ENCODE results near the gene SPOCK2.

- TF ChIP-seq POLR2A (IDR thresholded peaks at IDR 0.05) (no peak), POLR2AphosphoS5 (IDR thresholded peaks at IDR 0.05) (no peak)
- TF ChIP-seq, protein P1, sequence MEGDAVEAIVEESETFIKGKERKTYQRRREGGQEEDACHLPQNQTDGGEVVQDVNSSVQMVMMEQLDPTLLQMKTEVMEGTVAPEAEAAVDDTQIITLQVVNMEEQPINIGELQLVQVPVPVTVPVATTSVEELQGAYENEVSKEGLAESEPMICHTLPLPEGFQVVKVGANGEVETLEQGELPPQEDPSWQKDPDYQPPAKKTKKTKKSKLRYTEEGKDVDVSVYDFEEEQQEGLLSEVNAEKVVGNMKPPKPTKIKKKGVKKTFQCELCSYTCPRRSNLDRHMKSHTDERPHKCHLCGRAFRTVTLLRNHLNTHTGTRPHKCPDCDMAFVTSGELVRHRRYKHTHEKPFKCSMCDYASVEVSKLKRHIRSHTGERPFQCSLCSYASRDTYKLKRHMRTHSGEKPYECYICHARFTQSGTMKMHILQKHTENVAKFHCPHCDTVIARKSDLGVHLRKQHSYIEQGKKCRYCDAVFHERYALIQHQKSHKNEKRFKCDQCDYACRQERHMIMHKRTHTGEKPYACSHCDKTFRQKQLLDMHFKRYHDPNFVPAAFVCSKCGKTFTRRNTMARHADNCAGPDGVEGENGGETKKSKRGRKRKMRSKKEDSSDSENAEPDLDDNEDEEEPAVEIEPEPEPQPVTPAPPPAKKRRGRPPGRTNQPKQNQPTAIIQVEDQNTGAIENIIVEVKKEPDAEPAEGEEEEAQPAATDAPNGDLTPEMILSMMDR (IDR thresholded peaks at IDR 0.05): no peak
Observed at GRCh38 chr10:72014785-72015480, 73.4 kb downstream of the SPOCK2 start.

All from prostate gland (tissue), 2 donors.